Effector CD4-positive, alpha-beta T cell (primary cell): ENCODE results near the gene TTBK1.

Source experiments
- DNase-seq: peaks from one replicate; pipeline ENCODE4 v3.0.0-alpha.2; 2020

The TTBK1 gene

DNA sequence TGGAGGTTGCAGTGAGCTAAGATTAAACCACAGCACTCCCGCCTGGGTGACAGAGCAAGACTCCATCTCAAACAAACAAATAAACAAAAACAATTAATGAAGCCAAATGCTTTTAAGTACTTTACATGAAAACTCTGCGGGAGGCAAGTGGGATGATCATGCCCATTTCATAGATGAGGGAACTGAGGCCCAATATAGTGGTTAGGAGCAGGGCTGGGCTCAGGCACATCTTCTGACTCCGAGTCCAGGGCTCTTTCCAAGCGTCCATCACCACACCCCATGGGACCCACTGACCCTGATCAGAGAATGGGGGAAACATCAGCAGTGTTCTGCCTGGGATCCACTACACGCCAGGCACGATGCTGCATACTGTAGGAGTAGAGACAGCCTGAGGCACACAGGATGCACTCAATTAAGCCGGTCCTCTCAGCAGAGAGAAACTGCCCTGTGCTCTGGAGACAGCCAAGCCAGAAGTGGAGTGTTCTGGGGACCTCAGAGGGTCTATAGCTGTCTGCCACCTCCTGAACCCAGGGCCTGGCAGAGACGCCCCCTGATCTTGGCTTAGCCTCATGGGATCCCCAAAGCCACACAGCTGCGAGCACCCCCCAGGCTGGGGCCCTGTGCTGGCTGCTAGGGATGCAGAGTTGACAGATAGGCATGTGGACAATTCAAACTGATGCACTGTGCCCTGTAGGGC lies 13.5 kb downstream of the TTBK1 start:
- no peak for DNase-seq

DNA sequence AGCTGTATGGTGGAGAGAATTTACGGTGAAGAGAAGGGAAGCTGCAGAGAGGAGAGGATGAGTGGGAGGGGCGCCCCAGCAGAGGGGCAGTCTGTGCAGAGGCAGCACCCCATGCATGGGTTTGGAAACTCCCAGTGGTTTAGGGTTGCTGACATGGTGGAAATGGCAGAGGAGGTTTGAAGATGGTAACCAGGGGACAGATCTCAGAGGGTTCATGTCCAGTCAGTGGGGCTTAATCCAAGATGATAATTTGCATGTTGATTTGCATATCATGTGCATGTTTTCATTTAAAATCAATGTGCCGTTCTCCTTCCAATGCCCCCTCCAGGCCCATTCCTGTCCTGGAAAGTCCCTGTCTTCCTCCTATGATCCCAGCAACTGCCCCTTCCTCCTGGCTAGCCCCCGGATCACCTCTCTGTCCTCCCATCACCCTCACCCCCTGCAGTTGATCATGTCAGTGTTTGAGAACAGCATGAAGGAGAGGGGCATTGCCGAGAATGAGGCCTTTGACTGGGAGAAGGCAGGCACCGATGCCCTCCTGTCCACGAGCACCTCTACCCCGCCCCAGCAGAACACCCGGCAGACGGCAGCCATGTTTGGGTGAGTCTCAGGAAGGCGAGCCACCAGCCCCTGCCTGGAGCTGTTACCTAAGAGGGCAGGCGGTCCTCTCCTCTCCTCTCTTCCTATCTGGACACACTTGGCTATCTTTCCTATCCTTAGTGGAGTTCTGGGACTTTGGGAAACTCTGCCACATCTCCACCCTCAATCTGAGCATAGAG lies 14.3 kb downstream of the TTBK1 start:
- no peak for DNase-seq

DNA sequence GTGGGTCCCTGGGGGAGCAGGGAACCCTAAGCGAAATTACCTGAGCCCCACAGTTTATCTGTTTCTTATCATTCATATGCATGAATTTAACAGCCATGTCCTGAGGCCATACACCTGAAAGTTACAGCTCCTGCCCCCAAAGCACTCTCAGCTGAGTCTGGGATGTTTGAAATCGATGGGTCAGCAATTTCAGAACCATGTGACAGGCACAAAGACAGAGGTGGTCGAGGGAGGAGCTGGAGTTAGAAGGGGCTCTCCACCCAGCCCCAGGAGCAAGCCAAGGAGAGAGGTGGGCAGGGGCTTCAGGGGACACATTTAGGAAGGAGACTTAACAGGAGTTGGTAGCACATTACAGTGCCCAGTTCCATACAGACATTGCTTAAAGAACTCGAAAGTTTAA lies 14.9 kb downstream of the TTBK1 start:
- no peak for DNase-seq

DNA sequence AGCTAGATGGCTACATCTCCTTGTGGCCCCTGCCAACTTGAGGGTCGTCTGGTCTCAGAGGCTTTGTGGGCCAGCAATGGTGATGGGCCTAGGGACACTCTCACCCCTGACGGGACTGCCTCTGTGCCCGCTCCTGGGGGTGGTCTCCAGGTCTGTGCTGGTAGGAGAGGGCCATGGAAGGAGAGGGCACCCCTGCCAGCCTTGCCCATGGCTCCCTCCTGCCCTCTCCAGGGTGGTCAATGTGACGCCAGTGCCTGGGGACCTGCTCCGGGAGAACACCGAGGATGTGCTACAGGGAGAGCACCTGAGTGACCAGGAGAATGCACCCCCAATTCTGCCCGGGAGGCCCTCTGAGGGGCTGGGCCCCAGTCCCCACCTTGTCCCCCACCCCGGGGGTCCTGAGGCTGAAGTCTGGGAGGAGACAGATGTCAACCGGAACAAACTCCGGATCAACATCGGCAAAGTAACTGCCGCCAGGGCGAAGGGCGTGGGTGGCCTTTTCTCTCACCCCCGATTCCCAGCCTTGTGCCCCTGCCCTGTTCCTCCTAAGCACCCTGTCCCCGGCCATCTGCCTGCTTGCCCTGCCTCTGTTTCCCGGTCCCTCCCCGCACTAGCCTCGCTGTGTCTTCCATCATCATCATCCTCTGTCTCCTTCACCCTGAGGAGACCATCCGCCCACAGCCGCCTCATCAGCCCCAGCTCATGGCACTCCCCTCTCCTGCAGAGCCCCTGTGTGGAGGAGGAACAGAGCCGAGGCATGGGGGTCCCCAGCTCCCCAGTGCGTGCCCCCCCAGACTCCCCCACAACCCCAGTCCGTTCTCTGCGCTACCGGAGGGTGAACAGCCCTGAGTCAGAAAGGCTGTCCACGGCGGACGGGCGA lies 15.8 kb downstream of the TTBK1 start:
- DNase-seq, result no peak

DNA sequence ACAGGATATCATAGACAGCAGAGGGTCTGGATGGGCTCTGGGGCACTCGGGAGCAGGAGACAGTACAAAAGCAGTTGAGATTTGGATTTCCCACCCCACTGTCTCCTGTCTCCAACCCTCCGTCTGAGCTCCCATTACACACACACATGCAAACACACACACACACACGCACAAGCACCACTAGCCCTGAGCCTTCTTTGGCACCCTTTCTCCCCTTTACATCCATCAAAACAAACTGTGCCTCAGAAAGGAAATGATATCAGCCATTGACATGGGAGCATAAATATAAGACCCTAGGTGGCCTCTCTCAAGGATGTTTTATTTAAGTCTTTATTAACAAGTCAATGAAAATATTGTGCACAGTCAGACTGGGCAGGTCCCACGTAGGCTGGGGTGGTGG lies 17.5 kb downstream of the TTBK1 start:
- DNase-seq, result no peak

DNA sequence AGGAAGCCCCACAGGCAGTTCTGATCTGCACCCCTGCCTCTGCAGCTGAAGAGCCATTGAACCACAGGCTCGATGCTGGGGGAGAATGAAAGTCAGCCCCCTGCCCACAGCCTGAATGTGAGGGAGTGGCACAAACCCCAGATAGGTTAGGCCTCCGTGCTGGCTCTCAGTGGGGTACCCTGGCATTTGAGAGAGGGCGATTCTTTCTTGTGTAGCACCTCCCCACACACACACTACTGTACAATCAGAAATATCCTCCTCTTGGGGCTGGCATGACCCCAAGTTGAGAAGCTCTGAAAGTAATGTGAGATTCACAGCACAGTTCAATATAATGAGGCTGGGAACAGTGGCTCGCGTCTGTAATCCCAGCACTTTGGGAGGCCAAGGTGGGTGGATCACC lies 17.9 kb downstream of the TTBK1 start:
- no peak for DNase-seq

DNA sequence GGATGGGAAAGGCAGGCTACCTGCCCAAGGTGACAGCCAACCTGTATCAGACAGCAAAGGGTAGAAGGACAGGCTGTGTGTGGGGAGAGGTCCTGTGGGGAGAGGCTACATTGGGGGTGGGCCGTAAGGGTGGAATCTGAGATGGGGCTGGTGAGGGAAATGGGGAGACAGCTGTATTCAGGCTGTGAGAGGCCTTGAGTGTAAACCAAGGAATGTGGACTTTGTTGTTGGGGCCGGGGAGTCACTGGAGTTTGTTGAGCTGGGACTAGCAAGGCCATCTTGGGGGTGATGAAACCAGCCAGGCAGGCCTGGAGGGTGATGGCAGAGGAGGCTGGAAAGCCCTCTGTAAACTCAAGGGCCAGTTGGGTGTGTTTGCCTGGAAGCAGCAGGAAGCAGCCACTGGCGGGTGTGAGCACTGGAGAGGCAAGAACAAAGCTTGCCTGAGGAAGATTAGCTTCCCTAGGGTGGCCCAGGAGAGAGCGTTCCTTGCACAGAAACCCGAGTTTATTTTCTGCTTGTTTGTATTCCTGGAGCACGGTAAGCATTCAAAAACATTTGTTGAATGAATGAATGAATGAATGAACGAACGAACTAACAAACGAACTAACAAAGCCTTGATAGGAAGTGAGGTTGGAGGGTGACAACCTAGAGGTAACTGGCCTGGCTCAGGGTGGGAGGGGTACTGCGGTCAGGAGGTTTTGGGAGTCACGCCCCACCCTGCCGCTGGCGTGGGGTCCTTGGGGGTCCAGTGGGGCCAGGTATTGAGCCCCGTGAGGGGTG lies 18.9 kb downstream of the TTBK1 start:
- no peak for DNase-seq

DNA sequence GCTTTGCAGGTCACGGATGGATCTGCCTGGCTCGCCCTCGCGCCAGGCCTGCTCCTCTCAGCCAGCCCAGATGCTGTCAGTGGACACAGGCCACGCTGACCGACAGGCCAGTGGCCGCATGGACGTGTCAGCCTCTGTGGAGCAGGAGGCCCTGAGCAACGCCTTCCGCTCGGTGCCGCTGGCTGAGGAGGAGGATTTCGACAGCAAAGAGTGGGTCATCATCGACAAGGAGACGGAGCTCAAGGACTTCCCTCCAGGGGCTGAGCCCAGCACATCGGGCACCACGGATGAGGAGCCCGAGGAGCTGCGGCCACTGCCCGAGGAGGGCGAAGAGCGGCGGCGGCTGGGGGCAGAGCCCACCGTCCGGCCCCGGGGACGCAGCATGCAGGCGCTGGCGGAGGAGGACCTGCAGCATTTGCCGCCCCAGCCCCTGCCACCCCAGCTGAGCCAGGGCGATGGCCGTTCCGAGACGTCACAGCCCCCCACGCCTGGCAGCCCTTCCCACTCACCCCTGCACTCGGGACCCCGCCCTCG lies 19.6 kb downstream of the TTBK1 start:
- no peak for DNase-seq

DNA sequence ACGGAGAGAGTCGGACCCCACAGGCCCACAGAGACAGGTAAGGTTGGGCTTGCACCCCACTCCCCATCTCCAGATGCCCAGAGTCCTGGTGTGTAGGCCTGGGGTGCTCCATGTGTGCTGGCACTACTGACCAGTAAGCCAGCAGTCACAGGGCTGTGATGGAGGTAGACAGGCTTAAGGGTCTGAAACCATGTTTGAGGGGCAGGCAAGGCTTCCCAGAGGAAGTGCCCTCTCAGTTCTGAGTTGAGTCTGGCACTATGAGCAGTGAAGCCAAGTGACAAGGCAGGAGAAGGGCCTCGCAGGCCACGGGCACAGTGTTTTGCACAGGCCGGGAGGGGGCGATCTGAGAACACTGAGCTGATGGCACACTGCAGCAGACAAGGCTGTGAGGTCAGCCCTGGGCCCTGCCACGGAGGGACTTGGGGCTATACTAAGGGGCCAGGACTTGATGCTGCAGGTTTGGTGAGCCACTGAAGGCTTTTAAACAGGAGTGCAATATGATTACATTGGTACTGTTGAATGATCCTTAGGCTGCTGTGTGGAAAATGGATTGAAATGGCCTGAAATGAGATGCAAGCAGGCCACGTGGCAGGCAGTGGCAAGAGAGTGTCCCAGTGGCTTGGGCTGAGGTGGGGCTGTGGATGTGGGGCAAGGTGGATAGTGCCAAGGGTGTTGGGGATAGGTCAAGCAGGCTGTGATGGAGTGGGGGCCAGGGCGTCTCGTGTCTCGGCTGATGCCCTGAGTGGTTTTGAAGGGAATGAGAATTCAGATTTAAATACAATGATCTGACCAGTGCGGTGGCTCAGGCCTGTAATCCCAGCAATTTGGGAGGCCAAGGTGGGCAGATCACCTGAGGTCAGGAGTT lies 20.3 kb downstream of the TTBK1 start:
- DNase-seq, result peak; percentile 65

DNA sequence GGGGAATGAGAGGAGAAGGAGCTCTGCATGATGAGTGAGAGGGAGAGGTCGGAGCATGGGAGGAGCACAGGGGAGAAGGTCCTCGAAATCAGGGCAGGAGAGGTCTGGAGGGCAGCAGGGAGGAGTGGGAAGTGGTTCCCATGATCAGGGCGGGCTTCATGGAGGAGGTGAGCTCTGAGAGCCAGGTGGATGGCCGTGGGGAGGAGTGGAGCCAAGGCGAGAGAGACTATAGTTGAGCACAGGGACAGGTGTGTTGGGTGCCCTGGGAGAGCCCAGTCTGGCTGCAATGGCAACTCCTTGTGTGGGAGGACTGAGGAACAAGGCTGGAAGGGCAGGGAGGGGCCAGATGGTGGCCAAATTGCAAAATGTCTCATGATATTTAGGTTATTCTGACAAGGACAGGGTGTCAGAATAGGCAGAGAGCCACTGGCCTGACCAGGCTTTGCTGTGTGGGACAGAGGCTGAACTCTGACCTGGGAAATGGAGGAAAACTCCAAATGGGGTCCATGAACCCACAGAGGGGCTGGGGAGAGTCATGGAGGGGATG lies 21.4 kb downstream of the TTBK1 start:
- DNase-seq, result no peak

DNA sequence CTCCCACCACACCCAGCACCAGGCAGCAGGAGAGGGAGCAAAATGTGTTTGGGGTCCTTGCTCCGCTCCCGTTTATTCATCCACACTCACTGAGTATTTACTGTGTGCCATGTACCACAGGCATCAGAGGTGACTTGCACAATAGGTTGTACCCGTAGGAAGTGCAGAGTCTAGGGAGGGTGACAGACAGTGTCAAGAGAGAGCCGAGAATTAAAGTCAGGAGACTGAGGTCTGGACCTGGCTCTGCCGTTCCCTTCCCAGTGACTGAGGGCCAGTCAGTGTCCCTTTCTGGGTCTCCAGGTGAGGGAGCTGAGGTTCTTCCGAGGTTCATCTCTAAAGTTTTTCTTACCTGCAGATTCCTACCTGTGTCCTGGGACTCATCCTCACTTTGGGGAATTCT lies 22.3 kb downstream of the TTBK1 start:
- no peak for DNase-seq

DNA sequence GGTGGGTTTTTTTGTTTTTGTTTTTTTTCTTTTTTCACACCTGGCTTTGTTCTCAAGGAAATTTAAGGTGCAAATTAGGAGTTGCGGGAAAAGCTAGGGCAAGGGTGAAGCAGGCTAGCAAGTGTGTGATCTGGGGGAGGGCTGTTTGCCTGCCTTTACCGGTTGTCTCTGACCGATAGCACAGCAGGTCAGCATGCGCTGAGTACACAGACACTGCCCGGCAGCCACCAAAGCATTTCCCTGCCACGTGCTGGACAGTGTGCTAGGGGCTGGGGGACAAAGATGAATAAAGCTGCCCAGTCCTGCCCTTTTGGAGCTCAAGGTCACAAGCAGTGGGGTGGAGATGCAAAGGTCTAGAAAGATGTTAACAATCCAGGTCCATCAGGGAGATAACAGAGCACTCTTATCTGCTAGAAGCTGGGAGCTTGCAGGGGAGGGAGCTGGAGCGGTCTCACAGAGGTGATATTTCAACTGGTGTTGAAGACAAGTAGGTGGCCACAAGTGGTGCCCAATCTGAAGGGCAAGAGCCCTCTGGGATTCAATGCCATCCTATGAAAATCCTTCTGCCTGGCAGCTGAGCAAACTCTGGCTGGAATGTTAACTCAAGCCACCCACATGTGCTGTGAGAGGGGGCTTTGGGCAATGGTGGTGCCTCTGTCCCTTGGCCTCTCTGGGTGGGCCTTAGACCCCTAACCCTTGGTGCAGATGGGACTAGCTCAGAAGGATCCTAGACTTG lies 24.5 kb downstream of the TTBK1 start:
- no peak for DNase-seq

DNA sequence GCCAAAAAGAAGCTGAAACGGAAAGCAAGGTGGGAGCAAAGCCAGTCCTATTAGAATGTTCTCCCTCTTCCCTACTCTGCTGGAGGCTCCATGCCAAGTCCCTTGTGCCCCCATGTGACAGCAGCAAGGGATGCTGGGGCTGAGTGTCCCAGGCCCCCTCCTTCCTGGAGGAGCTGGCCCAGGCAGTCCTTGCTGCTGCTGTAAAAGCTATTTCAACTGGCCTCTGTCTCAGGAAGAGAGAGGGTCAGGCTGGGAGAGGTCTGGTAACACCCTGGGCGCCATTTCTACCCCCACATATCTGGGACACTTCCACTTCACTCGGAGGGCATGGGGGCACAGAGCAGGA lies 25.0 kb downstream of the TTBK1 start:
- DNase-seq, result no peak

DNA sequence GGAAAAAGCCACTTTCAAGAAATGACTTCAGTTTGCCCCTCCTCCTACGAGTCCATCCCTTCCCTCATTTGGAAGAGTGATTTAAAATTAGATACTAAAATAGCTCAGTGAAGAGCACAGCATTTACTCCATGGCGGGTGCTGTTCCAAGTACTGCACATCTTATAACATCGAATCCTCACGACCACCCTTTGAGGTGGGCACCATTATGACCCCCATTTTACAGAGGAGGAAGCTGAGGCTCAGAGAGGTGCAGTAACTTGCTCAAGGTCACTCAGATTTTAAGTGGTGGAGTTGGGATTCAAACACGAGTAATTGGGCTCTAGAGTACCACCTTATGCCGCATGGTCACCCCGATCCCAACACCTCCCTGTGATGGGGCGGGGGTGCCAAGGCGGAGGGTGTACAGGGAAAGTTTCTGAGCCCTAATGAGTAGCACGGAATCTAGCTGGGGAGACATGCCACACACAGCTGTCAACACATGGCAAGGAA lies 25.5 kb downstream of the TTBK1 start:
- no peak for DNase-seq

DNA sequence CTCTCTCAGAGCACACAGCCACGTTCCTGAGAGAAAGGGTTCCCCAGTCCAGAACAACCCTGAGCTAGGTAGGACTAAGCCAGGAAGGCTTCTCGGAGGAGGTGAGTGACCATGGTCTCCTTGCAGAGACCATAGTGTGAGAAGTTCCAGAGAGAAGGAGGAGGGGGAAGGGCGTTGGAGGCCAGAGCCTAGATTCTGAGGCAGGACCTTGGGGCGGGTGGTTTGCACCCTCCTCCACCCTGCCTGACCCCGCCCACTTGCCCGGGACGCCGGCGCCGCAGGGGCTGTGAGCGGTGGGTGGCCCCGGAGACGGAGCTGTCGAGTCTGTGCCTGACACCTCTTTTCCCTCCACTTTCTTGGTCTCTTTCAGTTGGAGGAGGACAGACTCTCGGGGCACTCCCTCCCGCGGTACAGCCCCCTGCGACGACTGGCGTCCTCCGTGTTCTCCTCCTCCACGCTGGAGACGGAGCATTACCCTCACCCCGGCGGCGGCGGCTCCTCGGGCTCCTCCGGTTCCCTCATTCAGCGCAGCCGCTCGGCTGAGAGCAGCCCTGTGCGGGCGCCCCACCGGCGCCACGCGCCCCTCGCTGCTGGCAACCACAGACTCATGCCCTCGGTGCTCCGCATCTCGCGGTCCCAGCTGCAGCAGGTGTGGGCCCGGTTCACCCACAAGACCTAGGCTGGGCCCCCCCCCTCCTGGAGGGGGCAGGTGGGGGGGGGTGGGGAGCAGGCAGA lies 26.2 kb downstream of the TTBK1 start:
- DNase-seq, result peak; percentile 19

DNA sequence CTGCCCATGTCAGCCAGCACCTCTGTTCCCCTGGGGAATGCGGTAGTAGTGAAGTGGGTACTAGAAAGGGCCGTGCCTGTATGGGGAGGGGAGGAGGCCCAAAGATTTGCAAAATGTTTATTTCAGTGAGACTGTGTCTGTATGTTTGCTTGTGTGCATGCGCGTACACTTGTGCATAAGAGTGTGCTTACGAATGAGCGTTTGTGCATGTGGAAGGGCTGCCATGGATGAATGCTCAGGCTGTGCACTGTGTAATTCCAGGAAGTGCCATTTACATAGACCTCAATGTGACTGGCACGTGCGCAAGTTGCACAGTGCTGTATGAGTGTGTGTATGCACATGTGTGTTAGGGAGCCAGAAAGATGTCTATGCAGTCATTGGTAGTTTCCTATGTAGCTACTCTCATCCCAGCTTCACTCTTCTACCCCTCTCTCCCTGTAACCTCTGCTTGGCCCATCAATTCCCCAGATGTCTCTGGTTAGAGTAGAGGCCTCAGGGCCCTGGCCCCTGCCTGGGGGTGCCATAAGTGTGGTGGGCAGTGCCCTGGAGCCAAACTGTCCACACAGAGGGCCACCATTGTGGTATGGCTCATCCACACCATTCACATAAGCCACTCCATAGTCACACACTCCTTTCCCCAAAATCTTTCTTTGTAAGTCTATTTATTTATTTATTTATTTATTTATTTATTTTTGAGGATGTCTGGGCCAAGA lies 28.0 kb downstream of the TTBK1 start:
- no peak for DNase-seq

DNA sequence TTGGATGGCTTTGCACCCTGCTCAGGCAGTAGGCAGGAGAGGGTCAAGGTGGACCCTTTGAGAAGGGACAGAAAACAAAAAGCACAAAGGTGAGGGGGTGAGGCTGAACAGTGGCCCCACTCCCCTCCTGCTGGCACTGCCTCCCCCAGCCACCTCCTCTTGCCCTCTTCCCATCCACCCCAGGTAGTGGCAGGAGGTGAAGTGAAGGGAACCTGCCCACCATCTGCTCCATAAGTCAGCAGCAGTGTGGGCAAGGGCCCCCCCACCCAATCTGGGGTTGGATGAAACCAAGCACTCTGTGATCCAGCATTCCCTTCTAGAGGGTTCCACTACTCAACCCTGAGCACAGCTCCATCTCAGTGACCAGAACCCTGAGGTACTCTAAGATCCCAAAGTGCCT lies 28.7 kb downstream of the TTBK1 start:
- no peak for DNase-seq

DNA sequence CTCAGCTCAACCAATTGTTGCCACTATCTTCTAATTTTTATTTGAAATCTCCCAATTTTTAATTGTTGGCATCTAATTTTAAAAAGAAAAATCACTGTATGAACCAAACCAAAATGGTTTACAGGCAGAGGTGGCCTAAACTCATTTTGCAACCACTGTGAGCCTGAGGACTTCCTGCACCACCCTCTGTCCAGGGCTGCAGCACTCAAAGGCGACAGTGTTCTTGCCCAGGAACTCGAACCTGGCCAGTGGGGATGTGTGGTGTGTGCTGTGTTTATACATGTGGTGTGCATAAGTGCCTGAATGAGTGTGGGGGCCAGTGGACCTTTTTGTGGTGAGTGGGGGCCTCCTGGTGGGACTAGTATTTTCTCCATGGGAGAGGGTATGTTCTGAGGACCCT lies 30.4 kb downstream of the TTBK1 start:
- no peak for DNase-seq
